ENCODE data around the gene HYAL3.

Gene HYAL3

GRCh38 chr3:50297896-50298725 lies 1.1 kb downstream of the HYAL3 start:
- no peak overlapping the region for H3K27ac ChIP-seq
- TF ChIP-seq CTCF (conservative IDR thresholded peaks at IDR 0.05; ENCODE audit: low read depth, low read length): no peak

GRCh38 chr3:50297384-50297775 lies 1.8 kb downstream of the HYAL3 start:
- Histone ChIP-seq H4K20me1 (ENCODE audit: insufficient read depth) (no peaks in the 10 kb centered on the region), H3K36me3 (ENCODE audit: insufficient read depth) (no peaks in the 10 kb centered on the region), H3K27me3 (ENCODE audit: insufficient read depth, low read depth) (no peaks in the 10 kb centered on the region), H3K79me2 (ENCODE audit: insufficient read depth, low read depth) (no peaks in the 10 kb centered on the region), H3K9ac (no peak overlapping the region), H3K4me3 (IDR thresholded peaks at IDR 0.05; ENCODE audit: insufficient read depth, low read depth, low read length) (no peak overlapping the region), H3K4me1 (ENCODE audit: low read depth, poor library complexity, severe bottlenecking) (peaks cover 22% of the 10 kb centered on the region), H3K4me2 (no peak overlapping the region), H3K27ac (no peak overlapping the region), H2AFZ (ENCODE audit: low read depth) (no peak overlapping the region)
- TF ChIP-seq CTCF (conservative IDR thresholded peaks at IDR 0.05; ENCODE audit: low read depth, low read length): no peak

More at GRCh38 chr3:50297896-50298725, 1.1 kb downstream of the HYAL3 start:
- Histone ChIP-seq H2AFZ (ENCODE audit: low read depth) (no peak overlapping the region), H3K4me1 (ENCODE audit: low read depth, poor library complexity, severe bottlenecking) (peaks cover 17% of the 10 kb centered on the region), H3K4me2 (peak overlapping the region; percentile 51; the same call in 1 of the 2 replicates), H3K9ac (no peak overlapping the region), H3K4me3 (IDR thresholded peaks at IDR 0.05; ENCODE audit: insufficient read depth, low read depth, low read length) (peak overlapping the region; percentile 64), H3K36me3 (ENCODE audit: insufficient read depth) (no peaks in the 10 kb centered on the region), H3K79me2 (ENCODE audit: insufficient read depth, low read depth) (no peaks in the 10 kb centered on the region), H3K27me3 (ENCODE audit: insufficient read depth, low read depth) (no peaks in the 10 kb centered on the region), H4K20me1 (ENCODE audit: insufficient read depth) (no peaks in the 10 kb centered on the region)

GRCh38 chr3:50296721-50297383 lies 2.4 kb downstream of the HYAL3 start:
- Histone ChIP-seq H3K4me3 (IDR thresholded peaks at IDR 0.05; ENCODE audit: insufficient read depth, low read depth, low read length) (no peak overlapping the region), H3K9ac (no peak overlapping the region), H4K20me1 (ENCODE audit: insufficient read depth) (no peaks in the 10 kb centered on the region), H3K27ac (no peak overlapping the region), H3K4me1 (ENCODE audit: low read depth, poor library complexity, severe bottlenecking) (peaks cover 22% of the 10 kb centered on the region), H3K79me2 (ENCODE audit: insufficient read depth, low read depth) (peaks cover 1% of the 10 kb centered on the region), H3K36me3 (ENCODE audit: insufficient read depth) (no peaks in the 10 kb centered on the region), H3K27me3 (ENCODE audit: insufficient read depth, low read depth) (no peaks in the 10 kb centered on the region), H3K4me2 (no peak overlapping the region), H2AFZ (ENCODE audit: low read depth) (no peak overlapping the region)
- TF ChIP-seq CTCF (conservative IDR thresholded peaks at IDR 0.05; ENCODE audit: low read depth, low read length): no peak

- H3K36me3 ChIP-seq (ENCODE audit: insufficient read depth): no peaks in the 10 kb centered on the region
- H3K9ac ChIP-seq: no peak overlapping the region
- no peak overlapping the region for H3K27ac ChIP-seq
- TF ChIP-seq CTCF (conservative IDR thresholded peaks at IDR 0.05; ENCODE audit: low read depth, low read length): no peak
- H3K79me2 ChIP-seq (ENCODE audit: insufficient read depth, low read depth): peaks cover 12% of the 10 kb centered on the region
- peaks cover 22% of the 10 kb centered on the region for H3K4me1 ChIP-seq (ENCODE audit: low read depth, poor library complexity, severe bottlenecking)
- H4K20me1 ChIP-seq (ENCODE audit: insufficient read depth): no peaks in the 10 kb centered on the region
- H3K27me3 ChIP-seq (ENCODE audit: insufficient read depth, low read depth): no peaks in the 10 kb centered on the region
- no peak overlapping the region for H3K4me3 ChIP-seq (IDR thresholded peaks at IDR 0.05; ENCODE audit: insufficient read depth, low read depth, low read length)
- H3K4me2 ChIP-seq: no peak overlapping the region
- H2AFZ ChIP-seq (ENCODE audit: low read depth): no peak overlapping the region
Observed at GRCh38 chr3:50295553-50296431, 3.4 kb downstream of the HYAL3 start.

All from KMS-11 (cell line).